B cell (primary cell): ENCODE measurements around the gene ADORA3. TPM values are rescaled to one million over a fixed set of nuclear protein-coding genes. Genes with fewer than 3 reads are reported as not detected.

Experiments
- ATAC-seq: fragments of 200-7000 bp; cut with Tn5 transposase; one replicate; pipeline ENCODE4 v1.10.0; 2021; ENCODE audit warnings: low read depth, mild to moderate bottlenecking, moderate number of reproducible peaks, moderate library complexity
- CTCF ChIA-PET: fragments of 350-600 bp; sonication (Branson Sonifier 250); formaldehyde crosslinking; loops from one replicate; lab custom pipeline; 2021; ENCODE audit warnings: antibody characterized with exemption, inconsistent platforms; lab: Charles Lee
- POLR2A ChIA-PET: fragments of 350-600 bp; sonication (Branson Sonifier 250); formaldehyde crosslinking; loops from one replicate; lab custom pipeline; 2021; ENCODE audit warnings: antibody characterized with exemption; lab: Charles Lee
- DNase-seq: peaks from one replicate; pipeline ENCODE4 v3.0.0; 2013
- H2AFZ ChIP-seq: 2 replicates; pipeline ENCODE4 v1.6.1; 2012; ENCODE audit warnings: mild to moderate bottlenecking, low read depth, low read length; ENCODE audit not compliant: insufficient read depth, poor library complexity, severe bottlenecking
- H3K27ac ChIP-seq, 2 donors: 1 replicate in 1 of 2; 2 replicates in 1 of 2; pipeline ENCODE4 v1.5.1; 2012 to 2013; ENCODE audit warnings: low read length in 2 of 2, mild to moderate bottlenecking in 2 of 2, moderate library complexity in 1 of 2
- H3K27me3 ChIP-seq, 4 experiments: fragments of 200-600 bp in 1 of 4; sonication (generic) in 1 of 4; replicated peaks in 1 of 4; 1 replicate in 2 of 4; 2 replicates in 2 of 4; pipeline versions ENCODE4 v1.6.1 to v1.7.0; 2013 to 2016; ENCODE audit warnings: low read length in 3 of 4, mild to moderate bottlenecking in 2 of 4, mixed read lengths in 1 of 4, moderate library complexity in 1 of 4; ENCODE audit not compliant: insufficient read depth in 4 of 4, control insufficient read depth in 3 of 4; ENCODE audit errors: control extremely low read depth in 1 of 4
- H3K36me3 ChIP-seq, 2 experiments: replicated peaks in 1 of 2; 1 replicate in 1 of 2; 2 replicates in 1 of 2; pipeline versions ENCODE4 v1.6.1 to v1.7.1; 2013; ENCODE audit warnings: low read length in 1 of 2; ENCODE audit not compliant: insufficient read depth in 2 of 2, control insufficient read depth in 1 of 2; ENCODE audit errors: control extremely low read depth in 1 of 2, extremely low read depth in 1 of 2
- H3K4me1 ChIP-seq, 2 donors: fragments of 200-600 bp in 1 of 2; sonication (generic) in 1 of 2; 1 replicate in 1 of 2; 2 replicates in 1 of 2; pipeline versions ENCODE4 v1.5.1 to v1.6.1; 2013 to 2017; ENCODE audit warnings: low read length in 2 of 2; ENCODE audit not compliant: control insufficient read depth in 2 of 2, insufficient read depth in 2 of 2
- H3K4me2 ChIP-seq: replicated peaks from 2 replicates; pipeline ENCODE3; 2012; ENCODE audit warnings: mild to moderate bottlenecking, low read depth, low read length; ENCODE audit not compliant: poor library complexity, severe bottlenecking
- H3K4me3 ChIP-seq, 5 experiments: fragments of 200-600 bp in 1 of 5; sonication (generic) in 1 of 5; 1 replicate in 3 of 5; 2 replicates in 2 of 5; pipeline versions ENCODE4 v1.5.1 to v1.7.0; 2011 to 2016; ENCODE audit warnings: low read length in 4 of 5, mild to moderate bottlenecking in 4 of 5, low read depth in 2 of 5, control low read depth in 1 of 5, moderate library complexity in 1 of 5; ENCODE audit not compliant: insufficient read depth in 1 of 5; ENCODE audit errors: control extremely low read depth in 1 of 5, extremely low read depth in 1 of 5
- H3K79me2 ChIP-seq: fragments of 200-600 bp; sonication (generic); one replicate; pipeline ENCODE4 v1.6.0; 2016; ENCODE audit warnings: low read length; ENCODE audit not compliant: control insufficient read depth, insufficient read depth
- H3K9ac ChIP-seq: fragments of 200-600 bp; sonication (generic); 2 replicates; pipeline ENCODE4 v1.6.1; 2017; ENCODE audit warnings: mild to moderate bottlenecking, low read length, moderate library complexity
- H3K9me3 ChIP-seq, 3 donors: one replicate each; pipeline versions ENCODE4 v1.6.1 to v1.7.1; 2013; ENCODE audit warnings: low read length in 2 of 3; ENCODE audit not compliant: control insufficient read depth in 2 of 3, insufficient read depth in 1 of 3; ENCODE audit errors: control extremely low read depth in 1 of 3
- H4K20me1 ChIP-seq: 2 replicates; pipeline ENCODE4 v1.6.0; 2012; ENCODE audit warnings: mild to moderate bottlenecking, low read length; ENCODE audit not compliant: insufficient read depth, control insufficient read depth, poor library complexity, severe bottlenecking
- H3K27ac Mint-ChIP-seq: one replicate; pipeline ENCODE4 v1.8.0; 2021; ENCODE audit warnings: mixed read lengths
- H3K27me3 Mint-ChIP-seq: one replicate; pipeline ENCODE4 v1.8.0; 2021; ENCODE audit warnings: mixed read lengths
- H3K4me1 Mint-ChIP-seq: one replicate; pipeline ENCODE4 v1.8.0; 2021; ENCODE audit warnings: mixed read lengths
- H3K4me3 Mint-ChIP-seq: one replicate; pipeline ENCODE4 v1.8.0; 2021; ENCODE audit warnings: mixed read lengths
- H3K9me3 Mint-ChIP-seq: one replicate; pipeline ENCODE4 v1.8.0; 2022; ENCODE audit warnings: mixed read lengths; ENCODE audit not compliant: insufficient read depth
- CTCF ChIP-seq: fragments of 200-600 bp; IDR thresholded peaks from one replicate; pipeline ENCODE4 v1.8.0; 2022; ENCODE audit warnings: antibody characterized with exemption, mild to moderate bottlenecking
- EZH2 ChIP-seq: IDR thresholded peaks from 2 replicates; pipeline ENCODE4 v1.6.1; 2012; ENCODE audit warnings: borderline replicate concordance, low read depth, mild to moderate bottlenecking, moderate library complexity, low read length; ENCODE audit not compliant: insufficient read depth, poor library complexity, severe bottlenecking
- WGBS: methylation state at CpG from one replicate; pipeline ENCODE4 v1.1.5; 2013; ENCODE audit warnings: missing lambda C conversion rate; ENCODE audit not compliant: insufficient coverage; 5-methylcytosine and 5-hydroxymethylcytosine counted together
- intact Hi-C: fragments of 100-400 bp; cut with micrococcal nuclease; formaldehyde crosslinking; loops from one replicate; pipeline ENCODE4 v1.10.0; 2022
- polyA plus RNA-seq: library from polyadenylated mRNA; depleted of rRNA; stranded (reverse); fragments of >200 nt; gene quantifications from 2 replicates; pipeline ENCODE4 v1.2.3, GENCODE V29; 2012
- total RNA-seq, 2 donors: library from RNA; stranded (reverse); fragments of 120-200 nt in 1 of 2; gene quantifications; 1 replicate in 1 of 2; 2 replicates in 1 of 2; pipeline versions ENCODE4 v1.2.3 to v1.2.4, GENCODE V29; 2013 to 2022

ADORA3 gene
- total and polyA plus RNA-seq, 2 donors (not counting 1 experiment from before 2014, with no cell fraction given) = 0.04 to 0.39 TPM

- peaks cover 22 to 27% of the 10 kb centered on the region in 2 donors for H3K4me1 ChIP-seq
- no peaks in the 10 kb centered on the region for H3K27me3 ChIP-seq
- Mint-ChIP-seq H3K27ac (no peak overlapping the region), H3K9me3 (no peaks in the 10 kb centered on the region), H3K27me3 (no peaks in the 10 kb centered on the region), H3K4me1 (peaks cover 30% of the 10 kb centered on the region), H3K4me3 (no peak overlapping the region)
- no peaks in the 10 kb centered on the region for H3K79me2 ChIP-seq
- ChIA-PET POLR2A (interaction anchor here (0.6 to 1.8 kb wide), 2 partner anchors 9 to 17 kb away, joined by 3 to 4 read pairs; no protein-coding TSS in a partner anchor), CTCF (interaction anchor here (1.0 to 2.6 kb wide), 6 partner anchors 9 to 215 kb away, joined by 3 to 22 read pairs (median 6); no protein-coding TSS in a partner anchor)
- no peak overlapping the region for H3K27ac ChIP-seq
- WGBS = no CpG with 5 or more reads among the region's 5 CpGs
- intact Hi-C loops = no loop called here
- H3K4me3 ChIP-seq = no peak overlapping the region
- no peaks in the 10 kb centered on the region for H3K36me3 ChIP-seq
- H2AFZ ChIP-seq = no peak overlapping the region
- H3K9ac ChIP-seq = no peak overlapping the region
- no peak for DNase-seq
- no peak for ATAC-seq
- H3K9me3 ChIP-seq = peaks cover 0 to 4% (median 3%) of the 10 kb centered on the region in 3 donors
- no peak overlapping the region for H3K4me2 ChIP-seq
- H4K20me1 ChIP-seq = no peaks in the 10 kb centered on the region
- no peak for TF ChIP-seq CTCF
- TF ChIP-seq EZH2 = no peak
These were observed 4.2 kb downstream of the ADORA3 start for GRCh38 chr1:111499026-111499785.

- DNase-seq (peak; percentile 33), ATAC-seq (no peak)
- Histone ChIP-seq H3K27ac (no peak overlapping the region), H4K20me1 (no peaks in the 10 kb centered on the region), H3K36me3 (no peaks in the 10 kb centered on the region), H3K4me2 (no peak overlapping the region), H3K9ac (no peak overlapping the region), H3K4me1 (peaks cover 6 to 11% of the 10 kb centered on the region in 2 donors), H2AFZ (no peak overlapping the region), H3K79me2 (no peaks in the 10 kb centered on the region), H3K4me3 (no peak overlapping the region), H3K27me3 (no peaks in the 10 kb centered on the region), H3K9me3 (peaks cover 0 to 4% (median 3%) of the 10 kb centered on the region in 3 donors)
- WGBS = 45% methylated on average over 4 of the region's 5 CpGs
- H3K4me1 Mint-ChIP-seq = peaks cover 14% of the 10 kb centered on the region
- H3K27me3 Mint-ChIP-seq = no peaks in the 10 kb centered on the region
- no peaks in the 10 kb centered on the region for H3K9me3 Mint-ChIP-seq
- H3K4me3 Mint-ChIP-seq = no peak overlapping the region
- ChIA-PET POLR2A (interaction anchor here (1.8 kb wide), 1 partner anchor 10 kb away, joined by 4 read pairs; no protein-coding TSS in a partner anchor), CTCF (interaction anchor here (0.6 to 2.6 kb wide), 9 partner anchors 8 to 271 kb away, joined by 3 to 22 read pairs (median 4); no protein-coding TSS in a partner anchor)
- peak overlapping the region; percentile 71 for H3K27ac Mint-ChIP-seq
- TF ChIP-seq EZH2 = no peak
- no peak for TF ChIP-seq CTCF
- intact Hi-C loops = no loop called here
These were observed 5.8 kb downstream of the ADORA3 start for GRCh38 chr1:111497592-111497991.
